Breast epithelium (tissue), 3 donors: ENCODE measurements around the gene CENPP.

ENCODE experiments used
- POLR2A ChIP-seq: fragments of 450-650 bp; IDR thresholded peaks from one replicate; pipeline ENCODE4 v1.6.1; 2016; ENCODE audit warnings: antibody characterized with exemption, mild to moderate bottlenecking, moderate library complexity
- POLR2AphosphoS5 ChIP-seq, 3 donors: sonication (generic); formaldehyde crosslinking; IDR thresholded peaks; one replicate each; pipeline ENCODE4 v1.6.1; 2017; ENCODE audit warnings: antibody characterized with exemption in 3 of 3
- TF ChIP-seq, protein P1 (sequence below), 3 donors: fragments of 450-650 bp; IDR thresholded peaks; one replicate each; pipeline ENCODE4 v1.5.1; 2016 to 2017; ENCODE audit warnings: antibody characterized with exemption in 3 of 3, mild to moderate bottlenecking in 3 of 3, moderate library complexity in 3 of 3

DNA sequence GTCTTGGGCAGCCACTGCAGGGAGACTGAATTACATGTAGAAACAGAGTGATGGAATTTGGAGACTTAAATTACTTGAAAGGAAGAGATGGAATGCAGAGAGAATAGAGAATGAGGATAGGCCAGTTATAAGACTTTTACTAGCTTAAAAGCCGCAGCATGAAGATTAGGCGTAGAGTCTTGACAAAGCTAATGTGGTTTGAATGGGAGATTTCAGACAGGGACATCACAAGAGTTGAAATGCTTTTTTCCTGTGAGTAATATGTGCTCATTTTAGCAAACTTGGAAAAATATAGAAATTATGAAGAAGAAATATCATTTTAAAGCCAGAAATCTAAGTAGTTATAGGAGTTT lies 7.5 kb downstream of the CENPP start:
- TF ChIP-seq POLR2A (no peak), POLR2AphosphoS5 (IDR thresholded peaks at IDR 0.05) (no peak)
- TF ChIP-seq, protein P1, sequence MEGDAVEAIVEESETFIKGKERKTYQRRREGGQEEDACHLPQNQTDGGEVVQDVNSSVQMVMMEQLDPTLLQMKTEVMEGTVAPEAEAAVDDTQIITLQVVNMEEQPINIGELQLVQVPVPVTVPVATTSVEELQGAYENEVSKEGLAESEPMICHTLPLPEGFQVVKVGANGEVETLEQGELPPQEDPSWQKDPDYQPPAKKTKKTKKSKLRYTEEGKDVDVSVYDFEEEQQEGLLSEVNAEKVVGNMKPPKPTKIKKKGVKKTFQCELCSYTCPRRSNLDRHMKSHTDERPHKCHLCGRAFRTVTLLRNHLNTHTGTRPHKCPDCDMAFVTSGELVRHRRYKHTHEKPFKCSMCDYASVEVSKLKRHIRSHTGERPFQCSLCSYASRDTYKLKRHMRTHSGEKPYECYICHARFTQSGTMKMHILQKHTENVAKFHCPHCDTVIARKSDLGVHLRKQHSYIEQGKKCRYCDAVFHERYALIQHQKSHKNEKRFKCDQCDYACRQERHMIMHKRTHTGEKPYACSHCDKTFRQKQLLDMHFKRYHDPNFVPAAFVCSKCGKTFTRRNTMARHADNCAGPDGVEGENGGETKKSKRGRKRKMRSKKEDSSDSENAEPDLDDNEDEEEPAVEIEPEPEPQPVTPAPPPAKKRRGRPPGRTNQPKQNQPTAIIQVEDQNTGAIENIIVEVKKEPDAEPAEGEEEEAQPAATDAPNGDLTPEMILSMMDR (IDR thresholded peaks at IDR 0.05): no peak
